HepG2 (cell line): Measurements from ENCODE around the gene OR5K2. TPM values are rescaled to one million over a fixed set of nuclear protein-coding genes. Genes with fewer than 3 reads are reported as not detected.
A peak's percentile ranks its signal among the peaks of the same experiment; 100 is the strongest.

Experiments used
- ADNP ChIP-seq: sonication (generic); formaldehyde crosslinking; IDR thresholded peaks from 2 replicates; pipeline ENCODE4 v1.4.0; 2020; ENCODE audit warnings: missing genetic modification reagents
- ATAD3A ChIP-seq: sonication (generic); formaldehyde crosslinking; IDR thresholded peaks from 2 replicates; pipeline ENCODE4 v1.4.0; 2020; ENCODE audit warnings: missing genetic modification reagents
- HNF4G ChIP-seq, 2 experiments: sonication (generic) in 1 of 2; formaldehyde crosslinking in 1 of 2; IDR thresholded peaks; 2 replicates each; pipeline versions ENCODE4 v1.4.0 to v1.6.1; 2011 to 2020; ENCODE audit warnings: borderline replicate concordance in 2 of 2, low read depth in 2 of 2, mild to moderate bottlenecking in 2 of 2, low read length in 1 of 2, missing genetic modification reagents in 1 of 2, moderate library complexity in 1 of 2
- MBNL3 ChIP-seq: fragments of 250-450 bp; sonication (Bioruptor Pico); conservative IDR thresholded peaks from 2 replicates; pipeline ENCODE4 v1.8.0; 2022; ENCODE audit warnings: mild to moderate bottlenecking, inconsistent platforms
- ZNF121 ChIP-seq: sonication (generic); formaldehyde crosslinking; IDR thresholded peaks from 2 replicates; pipeline ENCODE4 v1.5.0; 2020; ENCODE audit warnings: mild to moderate bottlenecking, missing genetic modification reagents
- ZNF33A ChIP-seq: sonication (generic); formaldehyde crosslinking; IDR thresholded peaks from 2 replicates; pipeline ENCODE4 v1.5.1; 2020; ENCODE audit warnings: missing genetic modification reagents, mild to moderate bottlenecking, moderate library complexity, borderline replicate concordance
- ZNF543 ChIP-seq: sonication (generic); formaldehyde crosslinking; IDR thresholded peaks from 2 replicates; pipeline ENCODE4 v1.4.0; 2020; ENCODE audit warnings: mild to moderate bottlenecking, missing genetic modification reagents
- ZNF766 ChIP-seq: sonication (generic); formaldehyde crosslinking; IDR thresholded peaks from 2 replicates; pipeline ENCODE4 v1.5.0; 2020; ENCODE audit warnings: missing genetic modification reagents, borderline replicate concordance
- polyA plus RNA-seq, 8 experiments: library from polyadenylated mRNA; depleted of rRNA in 3 of 8; stranded (reverse) in 7 of 8; unstranded in 1 of 8; fragments of >200 nt; fragmentation: Illumina TruSeq in 4 of 8; extraction: Trizol in 4 of 8; gene quantifications; 2 replicates each; pipeline versions ENCODE4 v1.2.1 to v1.2.3, GENCODE V29; 2011 to 2016; ENCODE audit warnings: low read depth in 4 of 8, missing spikeins in 1 of 8, mixed read lengths in 1 of 8; ENCODE audit not compliant: insufficient read depth in 1 of 8
- total RNA-seq, 5 experiments: library from RNA; depleted of rRNA; stranded (reverse); fragments of >200 nt; fragmentation: Illumina TruSeq; extraction: Trizol; gene quantifications; 2 replicates each; pipeline ENCODE4 v1.2.3, GENCODE V29; 2016; ENCODE audit warnings: low read depth in 1 of 5
- TF ChIP-seq, protein P1 (sequence below): sonication (generic); formaldehyde crosslinking; IDR thresholded peaks from 2 replicates; pipeline ENCODE4 v1.4.0; 2020; ENCODE audit warnings: mild to moderate bottlenecking, missing genetic modification reagents
- TF ChIP-seq, protein P2 (sequence below): sonication (generic); formaldehyde crosslinking; IDR thresholded peaks from 2 replicates; pipeline ENCODE4 v1.4.0; 2020; ENCODE audit warnings: mild to moderate bottlenecking, missing genetic modification reagents
- TF ChIP-seq, protein P3 (sequence below): sonication (generic); formaldehyde crosslinking; IDR thresholded peaks from 2 replicates; pipeline ENCODE4 v1.4.0; 2020; ENCODE audit warnings: mild to moderate bottlenecking, missing genetic modification reagents, borderline replicate concordance
- TF ChIP-seq, protein P4 (sequence below): sonication (generic); formaldehyde crosslinking; IDR thresholded peaks from 2 replicates; pipeline ENCODE4 v1.5.0; 2020; ENCODE audit warnings: missing genetic modification reagents
- TF ChIP-seq, protein P5 (sequence below): sonication (generic); formaldehyde crosslinking; IDR thresholded peaks from 2 replicates; pipeline ENCODE4 v1.5.1; 2020; ENCODE audit warnings: mild to moderate bottlenecking, missing genetic modification reagents, borderline replicate concordance

The OR5K2 gene
- total and polyA plus RNA-seq, 2 of the 13 experiments (the other 11 are each of a cell fraction or from before 2014, with no cell fraction given) = not detected

DNA sequence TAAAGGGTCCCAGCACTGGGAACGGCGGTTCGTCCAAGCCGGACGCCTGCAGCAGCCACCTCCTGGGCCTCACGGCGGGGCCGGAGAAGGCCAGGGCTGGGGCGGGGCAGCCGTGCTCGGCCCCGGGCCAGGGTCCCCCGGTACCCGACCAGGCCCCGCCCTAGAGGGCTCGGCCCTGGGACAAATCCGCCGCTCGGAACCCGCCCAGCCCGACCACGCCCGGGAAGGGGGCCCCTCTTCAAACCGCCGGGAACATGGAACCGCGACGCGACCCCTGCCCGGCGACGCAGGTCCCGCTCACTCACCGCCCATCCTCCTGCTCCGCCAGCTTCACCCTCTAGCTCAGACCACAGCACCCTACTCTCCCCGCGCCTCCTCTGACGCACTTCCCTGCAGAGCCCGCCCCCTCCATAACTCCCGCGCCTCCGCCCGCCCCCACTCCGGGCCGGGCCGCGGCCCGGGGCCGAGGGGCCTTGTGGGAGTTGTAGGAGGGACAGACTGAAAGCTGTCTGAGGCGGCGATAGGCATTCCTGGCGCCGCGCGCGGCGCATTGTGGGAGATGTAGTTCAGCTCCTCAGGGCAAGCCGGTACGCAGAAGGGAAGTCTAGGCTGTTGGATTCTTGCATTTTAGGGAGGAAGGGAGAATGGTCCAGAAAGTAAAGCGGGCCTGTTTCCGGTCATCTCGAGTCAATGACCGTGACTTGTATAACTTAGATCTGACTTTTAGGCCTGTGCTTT is 25.2 kb downstream of the OR5K2 start, which contains the start of gene CLDND1 (continued):
- TF ChIP-seq ZNF766 (no peak), ZNF33A (CRISPR knock-in tag) (0 out of 2 replicates have a peak, but pooled peaks have one; percentile 24), ZNF121 (peak; percentile 64), MBNL3 (CRISPR knock-in tag) (no peak), ZNF543 (CRISPR knock-in tag) (0 out of 2 replicates have a peak, but pooled peaks have one; percentile 57), HNF4G (IDR thresholded peaks at IDR 0.05; ENCODE audit: borderline replicate concordance, low read depth, low read length) (no peak), HNF4G (CRISPR knock-in tag; IDR thresholded peaks at IDR 0.05; ENCODE audit: borderline replicate concordance, low read depth) (no peak), ATAD3A (CRISPR knock-in tag) (peak; percentile 10; the same call in 1 of the 2 replicates), ADNP (CRISPR knock-in tag) (no peak)
- TF ChIP-seq, protein P1, sequence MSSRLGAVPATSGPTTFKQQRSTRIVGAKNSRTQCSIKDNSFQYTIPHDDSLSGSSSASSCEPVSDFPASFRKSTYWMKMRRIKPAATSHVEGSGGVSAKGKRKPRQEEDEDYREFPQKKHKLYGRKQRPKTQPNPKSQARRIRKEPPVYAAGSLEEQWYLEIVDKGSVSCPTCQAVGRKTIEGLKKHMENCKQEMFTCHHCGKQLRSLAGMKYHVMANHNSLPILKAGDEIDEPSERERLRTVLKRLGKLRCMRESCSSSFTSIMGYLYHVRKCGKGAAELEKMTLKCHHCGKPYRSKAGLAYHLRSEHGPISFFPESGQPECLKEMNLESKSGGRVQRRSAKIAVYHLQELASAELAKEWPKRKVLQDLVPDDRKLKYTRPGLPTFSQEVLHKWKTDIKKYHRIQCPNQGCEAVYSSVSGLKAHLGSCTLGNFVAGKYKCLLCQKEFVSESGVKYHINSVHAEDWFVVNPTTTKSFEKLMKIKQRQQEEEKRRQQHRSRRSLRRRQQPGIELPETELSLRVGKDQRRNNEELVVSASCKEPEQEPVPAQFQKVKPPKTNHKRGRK = no peak
- TF ChIP-seq, protein P2, sequence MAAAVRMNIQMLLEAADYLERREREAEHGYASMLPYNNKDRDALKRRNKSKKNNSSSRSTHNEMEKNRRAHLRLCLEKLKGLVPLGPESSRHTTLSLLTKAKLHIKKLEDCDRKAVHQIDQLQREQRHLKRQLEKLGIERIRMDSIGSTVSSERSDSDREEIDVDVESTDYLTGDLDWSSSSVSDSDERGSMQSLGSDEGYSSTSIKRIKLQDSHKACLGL (CRISPR knock-in tag) = 0 out of 2 replicates have a peak, but pooled peaks have one; percentile 47
- TF ChIP-seq, protein P3, sequence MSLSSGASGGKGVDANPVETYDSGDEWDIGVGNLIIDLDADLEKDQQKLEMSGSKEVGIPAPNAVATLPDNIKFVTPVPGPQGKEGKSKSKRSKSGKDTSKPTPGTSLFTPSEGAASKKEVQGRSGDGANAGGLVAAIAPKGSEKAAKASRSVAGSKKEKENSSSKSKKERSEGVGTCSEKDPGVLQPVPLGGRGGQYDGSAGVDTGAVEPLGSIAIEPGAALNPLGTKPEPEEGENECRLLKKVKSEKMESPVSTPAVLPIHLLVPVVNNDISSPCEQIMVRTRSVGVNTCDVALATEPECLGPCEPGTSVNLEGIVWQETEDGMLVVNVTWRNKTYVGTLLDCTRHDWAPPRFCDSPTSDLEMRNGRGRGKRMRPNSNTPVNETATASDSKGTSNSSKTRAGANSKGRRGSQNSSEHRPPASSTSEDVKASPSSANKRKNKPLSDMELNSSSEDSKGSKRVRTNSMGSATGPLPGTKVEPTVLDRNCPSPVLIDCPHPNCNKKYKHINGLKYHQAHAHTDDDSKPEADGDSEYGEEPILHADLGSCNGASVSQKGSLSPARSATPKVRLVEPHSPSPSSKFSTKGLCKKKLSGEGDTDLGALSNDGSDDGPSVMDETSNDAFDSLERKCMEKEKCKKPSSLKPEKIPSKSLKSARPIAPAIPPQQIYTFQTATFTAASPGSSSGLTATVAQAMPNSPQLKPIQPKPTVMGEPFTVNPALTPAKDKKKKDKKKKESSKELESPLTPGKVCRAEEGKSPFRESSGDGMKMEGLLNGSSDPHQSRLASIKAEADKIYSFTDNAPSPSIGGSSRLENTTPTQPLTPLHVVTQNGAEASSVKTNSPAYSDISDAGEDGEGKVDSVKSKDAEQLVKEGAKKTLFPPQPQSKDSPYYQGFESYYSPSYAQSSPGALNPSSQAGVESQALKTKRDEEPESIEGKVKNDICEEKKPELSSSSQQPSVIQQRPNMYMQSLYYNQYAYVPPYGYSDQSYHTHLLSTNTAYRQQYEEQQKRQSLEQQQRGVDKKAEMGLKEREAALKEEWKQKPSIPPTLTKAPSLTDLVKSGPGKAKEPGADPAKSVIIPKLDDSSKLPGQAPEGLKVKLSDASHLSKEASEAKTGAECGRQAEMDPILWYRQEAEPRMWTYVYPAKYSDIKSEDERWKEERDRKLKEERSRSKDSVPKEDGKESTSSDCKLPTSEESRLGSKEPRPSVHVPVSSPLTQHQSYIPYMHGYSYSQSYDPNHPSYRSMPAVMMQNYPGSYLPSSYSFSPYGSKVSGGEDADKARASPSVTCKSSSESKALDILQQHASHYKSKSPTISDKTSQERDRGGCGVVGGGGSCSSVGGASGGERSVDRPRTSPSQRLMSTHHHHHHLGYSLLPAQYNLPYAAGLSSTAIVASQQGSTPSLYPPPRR (CRISPR knock-in tag) = no peak
- TF ChIP-seq, protein P4, sequence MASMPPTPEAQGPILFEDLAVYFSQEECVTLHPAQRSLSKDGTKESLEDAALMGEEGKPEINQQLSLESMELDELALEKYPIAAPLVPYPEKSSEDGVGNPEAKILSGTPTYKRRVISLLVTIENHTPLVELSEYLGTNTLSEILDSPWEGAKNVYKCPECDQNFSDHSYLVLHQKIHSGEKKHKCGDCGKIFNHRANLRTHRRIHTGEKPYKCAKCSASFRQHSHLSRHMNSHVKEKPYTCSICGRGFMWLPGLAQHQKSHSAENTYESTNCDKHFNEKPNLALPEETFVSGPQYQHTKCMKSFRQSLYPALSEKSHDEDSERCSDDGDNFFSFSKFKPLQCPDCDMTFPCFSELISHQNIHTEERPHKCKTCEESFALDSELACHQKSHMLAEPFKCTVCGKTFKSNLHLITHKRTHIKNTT (CRISPR knock-in tag) = no peak
- TF ChIP-seq, protein P5, sequence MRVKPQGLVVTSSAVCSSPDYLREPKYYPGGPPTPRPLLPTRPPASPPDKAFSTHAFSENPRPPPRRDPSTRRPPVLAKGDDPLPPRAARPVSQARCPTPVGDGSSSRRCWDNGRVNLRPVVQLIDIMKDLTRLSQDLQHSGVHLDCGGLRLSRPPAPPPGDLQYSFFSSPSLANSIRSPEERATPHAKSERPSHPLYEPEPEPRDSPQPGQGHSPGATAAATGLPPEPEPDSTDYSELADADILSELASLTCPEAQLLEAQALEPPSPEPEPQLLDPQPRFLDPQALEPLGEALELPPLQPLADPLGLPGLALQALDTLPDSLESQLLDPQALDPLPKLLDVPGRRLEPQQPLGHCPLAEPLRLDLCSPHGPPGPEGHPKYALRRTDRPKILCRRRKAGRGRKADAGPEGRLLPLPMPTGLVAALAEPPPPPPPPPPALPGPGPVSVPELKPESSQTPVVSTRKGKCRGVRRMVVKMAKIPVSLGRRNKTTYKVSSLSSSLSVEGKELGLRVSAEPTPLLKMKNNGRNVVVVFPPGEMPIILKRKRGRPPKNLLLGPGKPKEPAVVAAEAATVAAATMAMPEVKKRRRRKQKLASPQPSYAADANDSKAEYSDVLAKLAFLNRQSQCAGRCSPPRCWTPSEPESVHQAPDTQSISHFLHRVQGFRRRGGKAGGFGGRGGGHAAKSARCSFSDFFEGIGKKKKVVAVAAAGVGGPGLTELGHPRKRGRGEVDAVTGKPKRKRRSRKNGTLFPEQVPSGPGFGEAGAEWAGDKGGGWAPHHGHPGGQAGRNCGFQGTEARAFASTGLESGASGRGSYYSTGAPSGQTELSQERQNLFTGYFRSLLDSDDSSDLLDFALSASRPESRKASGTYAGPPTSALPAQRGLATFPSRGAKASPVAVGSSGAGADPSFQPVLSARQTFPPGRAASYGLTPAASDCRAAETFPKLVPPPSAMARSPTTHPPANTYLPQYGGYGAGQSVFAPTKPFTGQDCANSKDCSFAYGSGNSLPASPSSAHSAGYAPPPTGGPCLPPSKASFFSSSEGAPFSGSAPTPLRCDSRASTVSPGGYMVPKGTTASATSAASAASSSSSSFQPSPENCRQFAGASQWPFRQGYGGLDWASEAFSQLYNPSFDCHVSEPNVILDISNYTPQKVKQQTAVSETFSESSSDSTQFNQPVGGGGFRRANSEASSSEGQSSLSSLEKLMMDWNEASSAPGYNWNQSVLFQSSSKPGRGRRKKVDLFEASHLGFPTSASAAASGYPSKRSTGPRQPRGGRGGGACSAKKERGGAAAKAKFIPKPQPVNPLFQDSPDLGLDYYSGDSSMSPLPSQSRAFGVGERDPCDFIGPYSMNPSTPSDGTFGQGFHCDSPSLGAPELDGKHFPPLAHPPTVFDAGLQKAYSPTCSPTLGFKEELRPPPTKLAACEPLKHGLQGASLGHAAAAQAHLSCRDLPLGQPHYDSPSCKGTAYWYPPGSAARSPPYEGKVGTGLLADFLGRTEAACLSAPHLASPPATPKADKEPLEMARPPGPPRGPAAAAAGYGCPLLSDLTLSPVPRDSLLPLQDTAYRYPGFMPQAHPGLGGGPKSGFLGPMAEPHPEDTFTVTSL = peak; percentile 49; the same call in 1 of the 2 replicates
